ENCODE data around the gene BTF3L4. TPM values are rescaled to one million over a fixed set of nuclear protein-coding genes. Genes with fewer than 3 reads are reported as not detected.

Gene BTF3L4
- total and polyA plus RNA-seq, 10 donors: 29.5 to 48.6 (median 37.1) TPM

GRCh38 chr1:52119301-52120079, 63.4 kb downstream of the BTF3L4 start:
- no peak overlapping the region for H3K4me3 ChIP-seq
- no peak overlapping the region for H3K27ac ChIP-seq
- 80 to 89% (median 84%) methylated on average over 12 of the region's 12 CpGs for WGBS, 5 donors

GRCh38 chr1:52122384-52122783, 66.3 kb downstream of the BTF3L4 start:
- TF ChIP-seq POLR2A (IDR thresholded peaks at IDR 0.05): no peak
- Histone ChIP-seq H3K27ac (no peak overlapping the region), H3K27me3 (replicated peaks in 1 of 7) (peaks cover 0 to 19% (median 0%) of the 10 kb centered on the region in 7 donors), H3K36me3 (no peaks in the 10 kb centered on the region), H3K4me3 (no peak overlapping the region), H3K9me3 (no peaks in the 10 kb centered on the region), H3K4me1 (peaks cover 0 to 2% (median 0%) of the 10 kb centered on the region in 6 donors)
- intact Hi-C loops (cut with DNase I; ENCODE audit: low total_unique reads): loop anchor here (10.0 kb wide), 1 partner anchor 172 kb away; no protein-coding TSS in a partner anchor
- 73 to 82% (median 78%) methylated on average over 2 of the region's 2 CpGs for WGBS, 5 donors
- DNase-seq: no peak

More at GRCh38 chr1:52119301-52120079, 63.4 kb downstream of the BTF3L4 start:
- H3K36me3 ChIP-seq: no peaks in the 10 kb centered on the region
- DNase-seq: no peak
- H3K9me3 ChIP-seq: no peaks in the 10 kb centered on the region
- intact Hi-C loops (cut with DNase I; ENCODE audit: low total_unique reads): loop anchor here (10.0 kb wide), 1 partner anchor 175 kb away; no protein-coding TSS in a partner anchor
- TF ChIP-seq, protein P1, sequence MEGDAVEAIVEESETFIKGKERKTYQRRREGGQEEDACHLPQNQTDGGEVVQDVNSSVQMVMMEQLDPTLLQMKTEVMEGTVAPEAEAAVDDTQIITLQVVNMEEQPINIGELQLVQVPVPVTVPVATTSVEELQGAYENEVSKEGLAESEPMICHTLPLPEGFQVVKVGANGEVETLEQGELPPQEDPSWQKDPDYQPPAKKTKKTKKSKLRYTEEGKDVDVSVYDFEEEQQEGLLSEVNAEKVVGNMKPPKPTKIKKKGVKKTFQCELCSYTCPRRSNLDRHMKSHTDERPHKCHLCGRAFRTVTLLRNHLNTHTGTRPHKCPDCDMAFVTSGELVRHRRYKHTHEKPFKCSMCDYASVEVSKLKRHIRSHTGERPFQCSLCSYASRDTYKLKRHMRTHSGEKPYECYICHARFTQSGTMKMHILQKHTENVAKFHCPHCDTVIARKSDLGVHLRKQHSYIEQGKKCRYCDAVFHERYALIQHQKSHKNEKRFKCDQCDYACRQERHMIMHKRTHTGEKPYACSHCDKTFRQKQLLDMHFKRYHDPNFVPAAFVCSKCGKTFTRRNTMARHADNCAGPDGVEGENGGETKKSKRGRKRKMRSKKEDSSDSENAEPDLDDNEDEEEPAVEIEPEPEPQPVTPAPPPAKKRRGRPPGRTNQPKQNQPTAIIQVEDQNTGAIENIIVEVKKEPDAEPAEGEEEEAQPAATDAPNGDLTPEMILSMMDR (IDR thresholded peaks at IDR 0.05 in 8 of 11, conservative IDR thresholded peaks at IDR 0.05 in 3 of 11): no peak
- TF ChIP-seq POLR2AphosphoS5 (IDR thresholded peaks at IDR 0.05): no peak
- TF ChIP-seq POLR2A (IDR thresholded peaks at IDR 0.05): no peak
- H3K4me1 ChIP-seq: no peaks in the 10 kb centered on the region
- H3K27me3 ChIP-seq (replicated peaks in 1 of 7): peaks cover 0 to 8% (median 0%) of the 10 kb centered on the region in 7 donors

DNA sequence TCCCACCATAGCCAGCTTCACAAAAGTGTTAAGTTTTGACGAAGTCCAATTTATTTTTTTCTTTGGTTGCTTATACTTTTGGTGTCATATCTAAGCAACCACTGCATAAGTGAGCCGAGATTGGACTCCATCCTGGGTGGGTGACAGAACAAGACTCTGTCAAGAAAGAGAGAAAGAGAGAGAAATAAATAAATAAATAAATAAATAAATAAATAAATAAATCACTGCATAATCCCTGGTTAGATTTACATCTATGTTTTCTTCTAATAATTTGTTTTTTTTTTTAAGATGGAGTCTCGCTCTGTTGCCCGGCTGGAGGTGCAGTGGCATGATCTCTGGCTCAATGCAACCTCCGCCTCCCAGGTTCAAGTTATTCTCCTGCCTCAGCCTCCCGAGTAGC, 67.5 kb downstream of the BTF3L4 start:
- no peak overlapping the region for H3K4me3 ChIP-seq
- DNase-seq: no peak
- WGBS, 5 donors: 89 to 95% (median 92%) methylated on average over 6 of the region's 6 CpGs
- peaks cover 0 to 6% (median 0%) of the 10 kb centered on the region in 6 donors for H3K4me1 ChIP-seq
- H3K36me3 ChIP-seq: no peaks in the 10 kb centered on the region
- peaks cover 0 to 25% (median 0%) of the 10 kb centered on the region in 7 donors for H3K27me3 ChIP-seq (replicated peaks in 1 of 7)
- no peak overlapping the region for H3K27ac ChIP-seq
- intact Hi-C loops (cut with DNase I; ENCODE audit: low total_unique reads): loop anchor here (10.0 kb wide), 1 partner anchor 171 kb away; no protein-coding TSS in a partner anchor
- no peaks in the 10 kb centered on the region for H3K9me3 ChIP-seq
- TF ChIP-seq POLR2A (IDR thresholded peaks at IDR 0.05): no peak
- TF ChIP-seq, protein P1 (IDR thresholded peaks at IDR 0.05 in 8 of 11, conservative IDR thresholded peaks at IDR 0.05 in 3 of 11): no peak
- TF ChIP-seq POLR2AphosphoS5 (IDR thresholded peaks at IDR 0.05): no peak

DNA sequence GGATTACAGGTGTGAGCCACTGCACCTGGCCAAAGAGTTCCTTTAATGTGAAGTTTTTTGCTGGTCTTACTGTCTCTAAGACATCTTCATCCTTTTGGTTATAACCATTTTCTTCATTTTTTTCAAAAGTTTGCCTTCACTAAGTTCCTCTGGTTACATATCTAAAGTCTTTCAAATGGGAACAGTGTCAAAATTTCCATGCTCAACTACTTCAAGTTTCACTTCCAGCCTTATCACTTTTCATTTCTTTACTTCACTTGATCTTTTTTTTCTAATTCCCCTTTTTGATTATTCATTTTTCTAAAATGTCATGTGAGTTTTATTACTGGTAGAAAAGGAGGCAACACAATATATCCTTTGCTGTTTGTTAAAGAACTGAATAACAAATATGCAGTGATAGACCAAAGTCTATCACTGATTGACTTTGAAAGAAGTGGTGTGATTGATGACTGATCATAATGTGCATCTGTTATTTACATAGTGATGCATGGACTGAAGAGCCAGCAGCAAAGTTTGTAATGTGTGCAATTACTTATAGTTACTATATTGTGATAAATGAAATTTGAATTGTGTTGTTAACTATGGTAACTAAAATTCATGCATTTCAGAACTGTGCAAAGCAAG, 69.8 kb downstream of the BTF3L4 start:
- H3K9me3 ChIP-seq: no peaks in the 10 kb centered on the region
- no peak for DNase-seq
- intact Hi-C loops (cut with DNase I; ENCODE audit: low total_unique reads): loop anchor here (10.0 kb wide), 1 partner anchor 169 kb away; no protein-coding TSS in a partner anchor
- no peak for TF ChIP-seq POLR2A (IDR thresholded peaks at IDR 0.05)
- TF ChIP-seq, protein P1 (IDR thresholded peaks at IDR 0.05 in 8 of 11, conservative IDR thresholded peaks at IDR 0.05 in 3 of 11): no peak
- no peak for TF ChIP-seq POLR2AphosphoS5 (IDR thresholded peaks at IDR 0.05)
- peaks cover 0 to 6% (median 0%) of the 10 kb centered on the region in 6 donors for H3K4me1 ChIP-seq
- no peak overlapping the region for H3K27ac ChIP-seq
- H3K27me3 ChIP-seq (replicated peaks in 1 of 7): peaks cover 0 to 25% (median 0%) of the 10 kb centered on the region in 7 donors
- no peak overlapping the region for H3K4me3 ChIP-seq
- no peaks in the 10 kb centered on the region for H3K36me3 ChIP-seq
